MM.1S (cell line): ENCODE measurements around the gene SYNPO2.

ENCODE experiments used
- CTCF ChIP-seq: fragments of 300-600 bp; sonication (generic); IDR thresholded peaks from 2 replicates; pipeline ENCODE4 v1.5.1; 2016; ENCODE audit warnings: antibody characterized with exemption, low read length, mixed read lengths
- EZH2phosphoT487 ChIP-seq: fragments of 300-600 bp; sonication (generic); IDR thresholded peaks from 2 replicates; pipeline ENCODE4 v1.6.1; 2018; ENCODE audit warnings: antibody characterized with exemption, low read length

GRCh38 chr4:119053245-119053644, 164.6 kb downstream of the SYNPO2 start:
- TF ChIP-seq CTCF, result no peak
- TF ChIP-seq EZH2phosphoT487, result no peak
